Measurements from ENCODE around the gene IFNGR2.
"Not testable (repeated sequence)": the region's sequence is repeated elsewhere in the genome, so short reads cannot be mapped to it uniquely, and the experiment has no call there.

Gene IFNGR2

GRCh38 chr21:33403786-33404585, 773 bp downstream of the IFNGR2 start:
- DNase-seq: peak; percentile 77

- DNase-seq: no peak
These were observed 3.3 kb downstream of the IFNGR2 start for GRCh38 chr21:33406493-33406892.

DNA sequence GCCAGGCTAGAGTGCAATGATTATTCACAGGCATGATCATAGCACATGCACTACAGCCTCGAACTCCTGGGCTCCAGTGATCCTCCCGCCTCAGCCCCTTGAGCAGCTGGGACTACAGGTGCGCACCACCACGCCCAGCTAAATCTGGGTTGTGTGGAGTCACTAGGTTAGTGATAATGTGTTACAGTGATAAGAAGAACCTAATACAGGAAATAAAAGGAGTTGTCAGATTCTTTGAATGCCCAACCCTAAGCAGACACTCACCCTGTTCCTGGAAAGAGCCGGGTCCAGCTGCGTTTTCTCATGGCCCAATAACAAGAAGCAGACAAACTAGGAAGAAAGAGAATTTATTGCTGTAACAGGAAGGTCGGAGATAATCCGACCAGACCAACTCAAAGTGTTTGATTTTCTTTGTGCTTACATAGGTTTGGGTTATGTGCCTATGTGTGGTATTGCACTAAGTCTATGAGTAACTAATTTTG, 8.8 kb downstream of the IFNGR2 start:
- DNase-seq: no peak

DNA sequence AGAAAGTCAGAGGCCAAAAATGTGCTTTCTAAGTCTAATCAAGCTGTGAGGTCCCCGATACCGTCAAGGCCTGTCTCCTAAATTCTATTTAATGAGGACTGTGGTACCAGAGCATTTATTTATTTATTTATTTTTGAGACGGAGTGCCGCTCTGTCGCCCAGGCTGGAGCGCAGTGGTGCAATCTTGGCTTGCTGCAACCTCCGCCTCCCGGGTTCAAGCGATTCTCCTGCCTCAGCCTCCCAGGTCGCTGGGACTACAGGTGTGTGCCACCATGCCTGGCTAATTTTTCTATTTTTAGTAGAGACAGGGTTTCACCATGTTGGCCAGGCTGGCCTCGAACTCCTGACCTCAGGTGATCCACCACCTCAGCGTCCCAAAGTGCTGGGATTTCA, 9.2 kb downstream of the IFNGR2 start:
- DNase-seq: not testable (repeated sequence)

DNA sequence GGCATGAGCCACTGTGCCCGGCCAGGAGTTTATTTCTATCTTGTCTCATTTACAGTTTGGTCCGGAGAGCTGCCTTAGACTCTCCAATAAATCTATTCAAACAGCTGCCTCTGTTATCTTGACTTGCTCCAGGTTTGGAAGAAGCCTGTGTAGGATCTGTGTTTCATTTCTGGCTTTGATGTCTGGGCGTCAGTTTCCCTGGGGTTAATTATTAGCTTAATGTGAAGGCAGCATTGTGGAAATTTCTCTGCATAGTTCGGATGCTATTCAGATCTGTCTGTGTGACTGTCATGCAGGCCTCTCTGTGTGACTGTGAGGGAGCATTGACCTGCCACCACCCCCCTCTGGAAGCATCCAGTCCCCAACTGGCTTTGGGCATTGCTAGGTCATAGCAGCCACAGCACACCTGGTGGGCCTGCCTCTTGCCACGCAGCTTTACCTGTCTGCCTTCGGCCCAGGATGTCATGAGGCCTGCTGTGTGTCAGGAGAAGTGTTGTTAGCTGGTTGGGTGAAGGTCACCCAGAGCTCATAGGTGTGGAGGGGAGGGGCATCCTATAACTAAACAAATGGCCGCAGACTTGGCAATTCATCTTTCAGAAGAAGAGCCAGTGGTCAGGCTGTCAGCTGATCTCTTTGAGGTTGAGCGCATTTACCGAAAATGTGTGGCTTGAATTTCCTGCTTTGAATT, 9.8 kb downstream of the IFNGR2 start:
- DNase-seq: peak; percentile 90

DNA sequence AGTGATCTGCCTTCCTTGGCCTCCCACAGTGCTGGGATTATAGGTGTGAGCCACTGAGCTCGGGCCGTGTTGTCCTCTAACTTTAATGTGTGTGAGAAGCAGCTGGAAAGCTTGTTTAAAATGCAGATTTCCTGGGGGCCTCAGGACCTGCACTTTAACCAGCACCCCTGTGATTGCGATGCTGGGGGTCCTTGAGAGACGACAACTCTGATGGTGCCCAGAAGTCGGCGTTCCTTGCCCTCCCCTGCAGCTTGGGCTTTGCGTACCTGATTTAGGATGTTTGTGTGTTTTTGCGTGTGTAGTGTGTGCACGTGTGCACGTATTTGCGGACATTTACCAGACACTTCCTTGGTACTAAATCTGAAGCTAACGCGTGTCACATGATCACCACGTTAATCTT, 10.9 kb downstream of the IFNGR2 start:
- no peak for DNase-seq

DNA sequence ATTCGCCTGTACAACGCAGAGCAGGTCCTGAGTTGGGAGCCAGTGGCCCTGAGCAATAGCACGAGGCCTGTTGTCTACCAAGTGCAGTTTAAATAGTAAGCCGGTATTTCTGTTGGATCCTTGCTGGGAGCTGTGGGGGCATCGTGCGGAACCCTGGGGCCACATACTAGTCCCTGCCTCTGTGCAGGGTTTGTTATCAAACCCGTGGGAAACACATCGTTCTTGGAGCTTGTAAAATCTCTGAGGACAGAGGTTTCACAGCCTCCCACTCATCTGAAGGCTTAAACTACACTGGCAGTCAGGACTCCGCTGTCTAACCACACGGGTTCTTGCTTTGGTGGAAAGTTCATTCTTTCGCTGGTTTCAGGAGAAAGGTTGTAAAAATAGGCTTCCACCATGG, 11.7 kb downstream of the IFNGR2 start:
- DNase-seq: no peak

DNA sequence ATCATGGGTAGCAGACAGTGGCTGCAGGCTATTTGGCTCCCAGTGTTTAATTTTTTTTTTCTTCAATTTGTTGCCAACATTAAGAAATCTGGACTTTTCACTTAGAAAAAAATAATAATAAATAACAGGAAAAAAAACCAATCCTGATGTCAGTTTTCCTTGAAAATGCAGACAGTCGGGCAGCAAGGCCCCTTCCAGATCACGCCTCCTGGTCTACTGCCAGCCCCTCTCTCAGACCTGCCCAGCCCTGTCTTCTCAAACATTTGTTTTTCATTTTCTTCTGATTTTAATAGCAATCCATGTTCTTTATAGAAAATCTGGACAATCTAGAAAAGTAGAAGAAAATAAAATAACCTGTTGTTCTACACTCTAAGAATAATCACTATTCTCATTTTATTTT, 15.5 kb downstream of the IFNGR2 start:
- no peak for DNase-seq

DNA sequence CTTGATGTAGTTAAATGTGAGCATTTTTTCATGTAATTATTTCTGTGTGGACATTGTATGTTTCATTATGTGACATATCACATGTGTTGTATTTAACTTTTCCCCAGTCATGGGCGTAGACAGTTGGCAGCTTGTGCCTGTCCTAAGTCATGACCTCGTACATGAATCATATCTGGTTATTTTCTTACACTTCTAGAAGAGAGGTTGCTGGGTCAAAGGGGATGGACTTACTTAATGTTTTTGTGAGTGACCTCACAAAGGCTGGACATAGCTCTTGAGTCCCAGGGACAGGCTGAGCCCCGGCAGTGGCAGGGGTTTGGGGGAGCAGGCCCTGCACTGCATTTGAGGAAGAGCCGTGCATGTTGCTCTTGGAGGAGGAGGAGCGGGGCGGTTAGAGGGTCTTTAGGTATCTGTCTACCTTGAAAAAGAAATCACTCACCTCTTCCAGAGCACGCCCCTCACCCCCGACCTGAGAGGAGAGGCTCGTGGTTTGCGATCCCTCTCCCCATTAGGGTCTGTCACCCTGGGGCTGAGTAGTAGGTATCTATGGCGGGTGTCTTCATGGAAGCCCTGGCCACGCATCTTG, 16.4 kb downstream of the IFNGR2 start:
- no peak for DNase-seq

DNA sequence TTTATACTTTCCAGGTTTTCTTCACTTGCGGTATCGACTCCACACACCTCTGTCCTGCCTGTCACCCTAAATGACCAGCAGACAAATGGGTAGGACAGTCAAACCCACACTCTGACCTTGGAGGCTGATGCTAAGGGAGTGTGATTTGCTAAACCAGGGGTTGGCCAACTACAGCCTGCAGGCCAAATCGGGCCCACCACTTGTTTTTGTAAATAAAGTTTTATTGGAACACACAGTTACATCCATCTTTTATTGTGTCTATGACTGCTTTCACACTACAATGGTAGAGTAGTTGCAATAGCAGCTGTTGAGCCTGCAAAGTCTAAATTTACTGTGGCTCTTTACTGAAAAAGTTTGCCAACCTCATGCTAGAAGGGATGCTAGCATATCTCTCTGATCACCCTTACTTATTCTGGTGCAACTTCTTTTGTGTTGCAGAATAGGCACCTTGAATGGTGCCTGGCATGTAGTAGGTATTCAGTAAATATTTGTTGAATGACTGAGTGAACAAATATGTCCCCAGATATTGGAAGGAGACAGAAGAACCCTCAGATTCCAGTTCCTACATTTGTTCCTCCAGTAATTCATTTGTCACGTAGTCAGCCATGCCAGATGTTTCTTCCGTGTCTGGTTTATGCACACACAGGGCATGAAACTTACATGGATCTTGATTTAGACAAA, 18.6 kb downstream of the IFNGR2 start:
- no peak for DNase-seq

DNA sequence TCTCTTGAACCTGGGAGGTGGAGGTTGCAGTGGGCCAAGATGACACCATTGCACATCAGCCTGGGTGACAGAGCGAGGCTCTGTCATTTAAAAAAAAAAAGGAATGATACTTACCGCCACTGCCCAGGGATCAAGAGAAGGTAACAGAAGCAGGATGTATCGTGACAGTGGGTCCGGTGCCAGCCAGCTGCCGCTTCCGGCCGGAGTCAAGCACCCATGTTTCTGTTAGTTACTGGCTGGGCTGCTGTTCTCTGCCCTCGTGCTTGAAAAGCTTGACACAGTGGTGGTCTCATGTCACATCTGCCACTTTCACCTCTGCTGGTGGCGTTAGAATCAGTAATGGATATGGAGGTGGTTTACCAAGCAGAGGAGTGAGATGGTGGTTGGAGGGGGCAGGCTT, 21.0 kb downstream of the IFNGR2 start:
- DNase-seq: no peak

DNA sequence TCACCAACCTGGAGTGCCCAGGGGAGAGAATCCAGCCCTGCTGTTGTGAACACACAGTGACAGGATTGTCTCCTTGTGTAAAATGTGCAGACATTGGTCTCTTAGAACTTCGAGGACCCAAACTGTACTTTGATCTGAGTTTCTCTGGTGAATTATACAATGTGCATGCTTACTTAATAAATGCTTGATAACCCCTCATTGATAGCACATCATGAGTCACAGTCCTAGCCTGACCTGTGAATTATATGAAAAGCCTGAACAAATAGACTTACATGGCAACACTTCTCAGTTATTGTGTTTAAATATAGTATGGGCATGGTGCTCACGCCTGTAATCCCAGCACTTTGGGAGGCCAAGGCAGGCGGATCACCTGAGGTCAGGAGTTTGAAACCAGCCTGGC, 22.6 kb downstream of the IFNGR2 start:
- no peak for DNase-seq

DNA sequence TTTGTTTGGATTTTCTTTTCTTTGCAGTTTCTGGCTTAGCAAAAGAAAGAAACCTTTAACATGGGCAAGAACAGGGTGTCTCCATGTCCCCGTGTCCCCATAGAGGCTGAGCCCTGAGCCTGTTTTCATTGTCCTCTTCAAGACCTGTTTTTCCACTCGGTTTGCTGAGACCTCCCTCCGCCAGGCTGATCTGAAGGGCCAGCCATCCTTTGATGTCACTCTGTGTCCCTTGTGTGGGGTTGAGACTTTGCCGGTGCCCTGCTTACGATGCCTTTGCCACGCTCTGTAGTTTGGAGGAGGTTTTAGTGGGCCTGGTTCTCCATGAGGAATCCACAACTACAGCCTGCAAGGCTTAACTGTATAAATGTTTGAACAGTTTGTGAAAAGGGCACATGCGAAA, 23.8 kb downstream of the IFNGR2 start:
- DNase-seq: no peak

DNA sequence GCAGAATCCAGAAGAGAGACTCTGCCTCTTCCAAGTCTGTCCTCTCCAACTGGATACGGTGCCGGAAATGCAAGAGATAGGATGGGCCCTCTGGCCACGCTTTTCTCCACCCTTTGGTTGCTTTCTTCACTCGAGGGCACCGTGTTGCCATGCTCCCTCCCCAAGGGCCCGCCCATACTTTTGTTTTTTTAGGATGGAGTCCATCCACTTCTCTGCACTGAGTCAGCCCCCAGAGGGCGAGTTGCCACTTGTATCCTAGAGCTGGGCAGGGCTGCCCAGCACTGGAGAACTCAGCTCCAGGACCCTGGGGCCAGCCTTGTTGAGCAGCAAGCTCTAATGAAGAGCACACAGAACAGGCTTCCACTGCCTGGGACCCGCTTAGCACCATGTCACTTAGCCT, 25.5 kb downstream of the IFNGR2 start:
- peak; percentile 12 for DNase-seq

DNA sequence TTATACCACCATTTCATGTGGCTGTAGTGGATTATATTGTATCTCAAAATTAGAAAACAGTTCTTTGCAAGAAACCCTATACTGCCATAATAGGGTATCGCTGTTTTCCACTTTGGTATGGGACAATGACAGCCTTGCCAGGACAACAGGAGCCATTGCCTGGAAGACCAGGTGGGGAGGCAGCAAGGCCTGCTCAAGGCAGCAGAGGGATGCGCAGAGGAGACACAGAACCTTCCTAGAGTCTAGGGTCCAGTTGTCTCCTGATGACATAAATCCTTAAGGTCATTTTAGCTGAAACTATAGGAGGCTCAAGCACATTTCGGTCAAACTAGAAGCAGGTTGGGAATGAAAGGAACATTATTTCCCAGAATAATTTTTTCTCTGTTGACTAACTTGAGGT, 27.6 kb downstream of the IFNGR2 start:
- no peak for DNase-seq

GRCh38 chr21:33432496-33432895, 29.3 kb downstream of the IFNGR2 start:
- DNase-seq: no peak

DNA sequence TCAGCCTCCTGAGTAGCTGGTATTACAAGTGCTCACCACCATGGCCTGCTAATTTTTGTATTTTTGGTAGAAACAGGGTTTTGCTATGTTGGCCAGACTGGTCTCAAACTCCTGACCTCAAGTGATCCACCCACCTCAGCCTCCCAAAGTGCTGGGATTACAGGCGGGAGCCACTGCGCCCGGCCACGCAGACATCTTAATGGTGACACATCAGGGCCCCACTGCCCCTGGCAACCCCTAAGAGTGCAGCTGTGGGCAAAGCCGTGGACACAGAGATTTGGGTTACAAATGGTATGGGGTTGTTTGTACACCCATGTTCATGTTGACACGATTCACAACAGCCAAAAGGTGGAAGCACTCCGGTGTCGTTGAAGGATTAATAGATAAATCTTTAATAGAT, 29.8 kb downstream of the IFNGR2 start:
- DNase-seq: no peak

DNA sequence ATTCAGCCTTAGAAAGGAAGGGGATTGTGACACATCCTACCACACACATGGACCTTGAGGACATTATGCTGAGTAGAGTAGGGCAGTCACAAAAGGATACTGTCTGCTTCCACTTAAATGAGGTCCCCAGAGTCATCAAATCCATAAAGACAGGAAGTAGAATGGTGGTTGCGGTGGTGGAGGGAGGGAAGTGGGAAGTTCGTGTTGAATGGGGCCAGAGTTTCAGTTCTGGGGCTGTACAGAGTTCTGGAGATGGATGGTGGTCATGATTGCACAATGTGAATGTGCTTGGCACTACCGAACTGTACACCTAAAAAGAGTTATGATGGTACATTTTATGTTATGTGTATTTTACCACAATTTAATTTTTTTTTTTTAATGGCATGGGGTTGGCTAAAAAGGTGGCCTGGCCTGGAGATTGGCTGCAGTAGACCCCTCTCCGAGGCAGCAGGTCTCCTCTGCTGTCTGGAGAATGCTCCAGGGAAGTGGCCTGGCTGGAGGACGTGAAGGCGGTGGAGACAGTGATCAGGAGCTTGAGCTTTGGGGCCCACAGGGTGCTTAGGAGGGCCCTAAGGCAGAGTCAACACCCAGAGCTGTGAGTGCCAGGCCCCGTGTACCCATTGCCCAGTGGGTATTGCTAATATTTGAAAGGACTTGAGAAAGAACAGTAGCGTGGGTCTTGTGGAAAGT, 30.4 kb downstream of the IFNGR2 start:
- DNase-seq: no peak

GRCh38 chr21:33434770-33435360, 31.7 kb downstream of the IFNGR2 start:
- no peak for DNase-seq

DNA sequence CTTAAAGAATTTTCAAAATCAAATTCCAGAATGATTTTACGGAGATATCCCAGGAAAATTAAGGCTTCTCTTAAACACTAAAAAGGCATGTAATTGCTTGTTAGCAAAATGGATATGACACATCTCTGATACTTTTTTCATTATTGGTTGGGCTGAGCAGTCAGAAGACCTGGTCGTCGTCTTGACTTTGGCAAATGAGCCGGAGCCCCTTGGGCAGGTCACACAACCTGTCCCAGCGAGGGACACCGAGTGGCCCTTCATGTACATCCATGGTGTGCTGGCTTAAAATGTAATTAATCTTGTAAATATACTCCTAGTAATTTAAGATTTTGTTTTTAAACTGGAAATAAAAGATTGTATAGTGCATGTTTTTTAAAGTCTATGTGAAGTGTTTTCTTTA, 33.9 kb downstream of the IFNGR2 start:
- DNase-seq: no peak

GRCh38 chr21:33441489-33442477, 38.6 kb downstream of the IFNGR2 start:
- peak; percentile 99 for DNase-seq

All from NCI-H2029 (cell line).